NCI-H187 (cell line): Measurements from ENCODE around the gene PCDH9.

Experiments used
- DNase-seq, 2 experiments: peaks; one replicate each; lab custom pipeline; 2025; lab: John Stamatoyannopoulos, UW

PCDH9 gene

GRCh38 chr13:66842766-66843165 is 387.4 kb downstream of the PCDH9 start:
- DNase-seq: peak; percentile 3 to 7

DNA sequence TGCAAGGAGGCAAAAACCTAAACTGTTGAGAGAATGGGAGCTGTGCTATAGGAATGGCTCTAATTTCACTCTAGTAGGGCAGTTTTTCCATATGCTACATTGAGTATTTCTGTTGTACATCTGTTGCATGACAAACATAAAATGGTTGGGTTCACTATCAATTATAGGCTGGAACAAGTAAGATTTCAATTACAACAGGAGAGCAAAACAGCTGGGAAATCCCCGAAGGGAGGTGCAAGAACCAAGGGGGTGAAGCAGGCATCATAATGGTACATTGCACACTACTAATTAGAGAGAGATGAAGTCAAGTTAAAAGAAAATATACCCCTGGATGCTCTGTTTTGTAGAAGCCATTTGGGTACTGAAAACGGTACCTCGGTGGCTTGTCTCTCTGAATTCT is 389.5 kb downstream of the PCDH9 start:
- no peak for DNase-seq

- DNase-seq: no peak
Measured at GRCh38 chr13:66837246-66837645, 392.9 kb downstream of the PCDH9 start.

DNA sequence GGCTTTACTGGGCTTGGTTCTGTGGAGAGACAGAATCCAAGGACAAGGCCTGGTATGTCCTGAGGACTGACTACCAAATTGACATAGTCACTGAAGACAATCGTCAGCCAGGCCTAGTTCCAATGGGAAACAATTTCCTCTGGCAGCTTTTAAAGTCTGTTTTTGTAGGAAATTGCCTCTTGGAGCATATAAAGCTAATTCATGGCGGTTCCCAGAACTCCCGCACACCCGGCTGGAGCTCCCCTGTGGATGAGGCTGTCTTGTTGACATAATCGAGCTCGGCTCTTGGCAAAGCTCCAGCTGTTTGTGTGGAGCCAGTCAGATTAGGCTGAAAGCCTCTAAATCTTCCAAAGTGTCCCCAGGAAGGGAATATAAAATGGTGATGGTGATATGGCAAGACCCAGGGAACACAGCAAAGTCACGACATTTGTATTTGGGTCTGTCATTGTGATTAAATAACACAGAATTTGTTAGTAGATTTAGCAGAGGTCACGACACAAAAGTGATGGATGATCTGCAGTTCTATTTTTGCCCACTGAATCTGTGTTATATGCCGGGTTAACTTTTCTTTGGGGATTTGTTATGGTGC is 395.0 kb downstream of the PCDH9 start:
- peak; percentile 69 to 80 for DNase-seq

- no peak for DNase-seq
Measured at GRCh38 chr13:66830940-66831716, 399.0 kb downstream of the PCDH9 start.

- DNase-seq: no peak
Measured at GRCh38 chr13:66829803-66830202, 400.3 kb downstream of the PCDH9 start.

DNA sequence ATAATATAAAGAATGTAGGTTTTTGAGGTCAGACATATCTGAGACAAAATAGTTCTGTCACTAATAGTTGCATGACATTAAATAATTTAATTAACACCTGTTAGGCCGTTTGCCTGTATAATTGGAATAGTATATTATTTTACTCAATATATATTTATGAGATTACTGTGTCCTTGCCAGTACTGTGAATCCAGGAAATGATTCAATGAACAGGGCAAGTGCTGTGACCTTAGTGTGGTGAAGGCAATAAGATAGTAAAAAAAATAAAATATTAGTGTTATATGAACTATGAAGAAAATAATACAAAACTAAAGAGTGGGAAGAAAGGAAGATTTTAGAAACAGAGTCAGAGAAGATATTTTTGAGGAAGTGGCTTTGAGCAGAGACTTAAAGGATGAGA is 403.7 kb downstream of the PCDH9 start:
- no peak for DNase-seq

GRCh38 chr13:66821551-66821950 is 408.6 kb downstream of the PCDH9 start:
- no peak for DNase-seq

- DNase-seq: no peak
Measured at GRCh38 chr13:66811455-66811854, 418.7 kb downstream of the PCDH9 start.

DNA sequence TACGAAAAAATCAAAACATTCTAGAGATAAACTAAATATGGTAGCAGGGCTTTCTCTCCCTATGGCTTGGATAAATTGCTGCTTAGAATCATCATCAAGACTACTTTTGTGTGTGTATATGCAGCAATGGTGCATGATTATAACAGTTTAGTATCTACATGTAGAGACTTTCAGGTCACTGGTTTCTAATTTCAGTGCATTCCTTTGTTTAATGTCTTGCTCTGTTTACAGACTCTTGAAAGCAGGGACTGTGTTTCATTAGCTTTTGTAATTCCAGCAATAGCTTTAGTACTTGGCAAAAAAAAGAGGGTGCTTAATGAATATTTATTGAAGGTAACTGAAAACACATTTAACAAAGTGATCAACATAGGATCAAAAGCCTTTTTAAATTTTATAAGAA is 420.7 kb downstream of the PCDH9 start:
- DNase-seq: no peak

DNA sequence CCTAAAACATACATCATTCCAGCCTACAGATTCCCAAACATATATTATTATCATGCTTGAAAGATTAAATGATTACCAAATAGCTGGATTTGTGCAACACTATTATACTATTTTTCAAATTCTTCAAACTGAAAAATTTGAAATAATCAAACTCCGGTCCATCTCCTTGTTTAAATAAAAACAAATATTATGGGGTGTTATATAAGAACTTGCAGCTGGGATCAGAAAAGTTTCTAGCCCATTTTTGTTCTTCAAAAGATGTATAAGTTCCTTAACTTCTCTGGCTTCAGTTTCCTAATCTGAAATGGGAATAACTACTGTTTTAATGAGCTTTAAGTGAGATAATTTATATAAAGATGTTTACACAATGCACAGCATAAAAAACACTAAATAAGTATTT is 422.9 kb downstream of the PCDH9 start:
- DNase-seq: no peak

DNA sequence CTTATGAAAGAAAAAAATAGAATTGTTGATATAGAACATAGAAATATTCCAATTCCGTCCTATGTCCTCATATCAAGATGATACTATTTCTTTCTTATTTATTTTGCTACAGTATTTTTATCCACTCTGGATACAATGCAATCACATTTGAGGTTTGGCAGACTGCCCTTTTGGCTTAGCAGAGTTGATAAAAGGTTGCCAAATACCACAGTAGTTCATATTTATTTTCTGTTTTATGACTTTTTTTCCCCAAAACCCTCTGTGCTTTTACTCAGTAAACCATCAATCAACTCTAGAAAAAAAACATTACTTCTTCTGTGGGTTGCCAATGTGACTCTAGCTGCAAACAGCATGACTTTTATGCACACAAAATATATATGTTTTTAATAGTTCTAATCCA is 424.5 kb downstream of the PCDH9 start:
- DNase-seq: no peak

DNA sequence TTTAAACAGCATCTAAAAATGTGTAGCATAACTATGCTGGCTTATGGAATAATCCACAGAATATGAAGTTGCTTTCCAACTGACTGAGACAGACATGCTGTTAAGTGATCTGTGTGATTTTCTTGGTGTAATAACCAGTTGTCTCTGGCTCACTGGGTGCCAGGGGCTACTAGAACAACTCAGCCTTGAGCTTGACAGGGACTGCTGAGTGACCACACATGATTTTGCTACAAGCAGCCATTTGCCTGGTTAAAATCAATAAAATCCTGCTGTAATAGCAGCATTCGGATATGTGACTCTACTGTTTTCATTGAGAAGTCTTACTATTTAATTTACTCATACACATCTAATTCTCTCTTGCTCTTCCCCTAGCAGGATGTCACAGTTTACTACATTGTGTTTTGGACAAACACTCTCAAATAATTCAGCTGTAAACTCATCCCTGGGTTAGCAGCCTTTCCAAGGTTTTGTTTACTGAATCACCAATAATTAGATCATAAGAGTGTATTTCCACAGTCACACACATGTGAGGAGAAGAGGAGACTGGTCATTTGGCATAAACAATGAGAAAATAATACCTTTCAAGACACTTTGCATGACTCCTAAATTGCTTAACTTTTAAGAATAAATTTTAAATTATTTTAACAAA is 426.2 kb downstream of the PCDH9 start:
- DNase-seq: no peak

DNA sequence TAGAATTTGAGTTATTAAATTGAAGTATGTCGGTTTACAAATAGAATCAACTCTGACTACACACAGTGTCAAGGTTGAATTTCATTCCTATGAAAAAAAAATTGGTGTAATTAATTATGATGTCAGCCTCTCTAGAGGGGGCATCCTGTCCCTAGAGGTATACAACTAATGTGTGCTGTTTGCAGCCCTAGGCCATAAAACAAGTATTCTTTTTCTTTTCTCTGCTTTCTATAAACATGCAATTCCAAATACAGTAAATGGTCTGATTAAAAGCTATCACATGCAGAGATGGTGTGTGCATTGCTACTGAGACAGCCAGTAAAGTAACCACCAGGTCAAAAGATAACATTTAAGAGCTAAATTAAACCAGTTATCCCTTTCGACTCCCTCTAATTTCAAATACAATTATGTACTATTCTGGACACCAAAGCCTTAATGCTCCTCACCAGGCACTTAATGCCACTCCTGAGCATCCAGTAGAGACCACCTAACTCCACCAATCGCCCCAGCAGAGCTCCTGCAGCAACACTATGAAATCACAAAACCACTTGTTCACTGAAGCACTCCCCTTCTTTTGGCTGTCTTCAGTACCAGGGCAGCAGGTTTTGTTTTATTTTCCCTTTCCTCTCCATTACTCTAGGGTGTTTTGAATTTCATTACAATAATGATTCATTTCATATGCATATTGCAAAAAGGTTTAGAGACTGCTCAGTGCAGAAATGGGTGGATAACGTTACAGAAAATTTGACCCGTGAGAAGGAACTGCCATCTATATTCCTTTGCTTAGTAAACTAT is 426.9 kb downstream of the PCDH9 start:
- no peak for DNase-seq

DNA sequence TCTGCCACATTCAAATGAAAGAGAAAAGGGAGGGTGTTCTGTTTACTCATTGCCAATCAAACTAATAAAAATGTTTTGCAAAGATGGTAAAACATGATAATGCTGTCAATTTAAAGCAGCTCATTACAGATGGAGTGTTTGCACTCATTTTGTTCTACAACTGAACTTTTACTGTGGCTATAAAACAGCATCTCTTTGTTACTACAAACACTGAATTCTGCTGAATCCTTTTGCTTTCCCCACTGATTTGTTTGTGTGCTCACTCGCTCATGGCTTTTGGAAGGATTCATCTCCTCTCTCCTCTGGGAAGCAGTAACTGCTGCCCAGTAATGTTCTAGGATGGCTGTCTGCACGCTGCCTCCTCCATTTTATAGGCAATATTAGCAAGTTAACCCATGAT is 434.5 kb downstream of the PCDH9 start:
- no peak for DNase-seq

- no peak for DNase-seq
Measured at GRCh38 chr13:66794340-66795031, 435.6 kb downstream of the PCDH9 start.

GRCh38 chr13:66790861-66791260 is 439.3 kb downstream of the PCDH9 start:
- DNase-seq: no peak

DNA sequence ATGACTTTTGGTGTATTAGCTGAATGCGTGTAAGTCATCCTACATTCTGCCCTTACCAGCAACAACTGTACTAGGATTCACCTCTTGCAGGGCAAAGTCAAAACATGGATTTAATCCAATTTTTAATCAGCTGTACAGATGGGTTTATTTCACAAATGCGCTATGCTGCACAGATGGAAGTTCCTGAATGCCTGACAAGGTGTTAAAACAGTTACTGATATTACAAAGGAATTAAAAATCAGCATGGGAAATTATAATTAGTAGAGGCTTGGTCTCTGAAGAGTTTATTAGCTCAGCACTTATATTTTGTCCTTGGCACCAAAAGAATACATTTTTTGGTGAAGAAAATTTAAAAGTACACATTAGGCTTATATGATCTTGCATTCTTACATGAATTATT is 448.9 kb downstream of the PCDH9 start:
- no peak for DNase-seq

- DNase-seq: no peak
Measured at GRCh38 chr13:66780814-66781213, 449.3 kb downstream of the PCDH9 start.

DNA sequence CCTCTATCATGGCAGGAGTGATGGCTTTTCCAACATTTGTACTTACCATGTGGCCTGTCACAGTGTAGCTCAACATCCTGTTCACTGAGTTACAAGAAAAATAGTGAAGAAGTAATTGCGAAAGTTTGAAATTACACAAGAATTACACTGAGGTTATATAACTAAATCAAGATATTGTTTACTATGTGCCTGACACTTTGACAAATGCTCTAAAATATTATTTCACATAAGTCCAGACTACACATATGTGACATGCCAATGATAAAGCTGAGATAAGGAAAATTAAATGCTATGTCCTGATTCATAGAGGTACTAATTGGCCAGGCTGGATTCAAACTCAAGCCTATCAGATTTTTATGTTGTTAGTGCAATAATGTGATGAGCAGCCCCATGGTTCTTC is 451.7 kb downstream of the PCDH9 start:
- DNase-seq: no peak

GRCh38 chr13:66775196-66775595 is 454.9 kb downstream of the PCDH9 start:
- no peak for DNase-seq

- no peak for DNase-seq
Measured at GRCh38 chr13:66774046-66774445, 456.1 kb downstream of the PCDH9 start.
